ENCODE measurements around the gene CSMD2. TPM values are rescaled to one million over a fixed set of nuclear protein-coding genes. Genes with fewer than 3 reads are reported as not detected.

The CSMD2 gene
- total RNA-seq, 1 donor from 2014 or later: not detected

DNA sequence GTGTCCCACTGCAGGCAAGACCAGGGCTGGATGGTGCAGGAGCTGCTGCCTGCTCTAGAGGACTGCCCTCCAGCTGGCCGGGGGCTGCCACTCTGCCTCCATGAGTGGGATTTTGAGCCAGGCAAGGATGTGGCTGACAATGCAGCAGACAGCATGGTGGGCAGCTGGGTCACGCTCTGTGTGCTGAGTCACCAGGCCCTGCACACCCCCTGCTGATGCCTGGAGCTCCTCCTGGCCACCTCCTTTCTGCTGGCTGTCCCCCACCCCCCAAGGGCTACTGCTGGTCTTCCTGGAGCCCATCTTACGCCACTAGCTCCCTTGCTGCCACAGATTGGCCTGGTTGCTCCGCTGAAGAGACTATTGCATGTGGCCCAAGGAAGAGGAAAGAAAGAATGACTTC lies 696.5 kb downstream of the CSMD2 start:
- intact Hi-C loops (cut with micrococcal nuclease): no loop called here
- peaks cover 22% of the 10 kb centered on the region for H3K4me1 Mint-ChIP-seq
- H3K27ac Mint-ChIP-seq: no peak overlapping the region
- no peaks in the 10 kb centered on the region for H3K36me3 Mint-ChIP-seq (ENCODE audit: low read depth)
- H3K4me3 Mint-ChIP-seq: no peak overlapping the region
- peaks cover 4% of the 10 kb centered on the region for H3K27me3 Mint-ChIP-seq
- no peak for DNase-seq
- no peaks in the 10 kb centered on the region for H3K9me3 Mint-ChIP-seq

DNA sequence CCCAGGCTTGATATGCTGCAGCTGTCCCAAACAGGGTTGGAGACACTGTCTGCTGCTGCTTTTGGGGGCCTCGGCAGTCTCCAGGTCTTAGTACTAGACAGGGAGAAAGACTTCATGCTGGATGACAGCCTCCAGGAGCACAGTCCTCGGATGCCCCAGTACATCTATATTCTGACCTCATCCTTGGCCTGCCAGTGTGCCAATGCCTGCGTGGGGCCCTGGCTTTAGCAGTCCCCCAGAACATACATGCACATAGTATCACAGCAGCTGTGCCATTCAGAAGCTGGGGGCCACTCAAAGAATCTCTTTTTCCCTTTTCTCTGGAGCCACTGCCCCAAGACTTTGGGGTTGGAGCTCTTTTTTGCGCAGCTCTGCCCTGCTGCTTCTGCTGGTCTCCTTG lies 697.0 kb downstream of the CSMD2 start:
- peaks cover 4% of the 10 kb centered on the region for H3K27me3 Mint-ChIP-seq
- no peak overlapping the region for H3K27ac Mint-ChIP-seq
- no peak overlapping the region for H3K4me3 Mint-ChIP-seq
- intact Hi-C loops (cut with micrococcal nuclease): no loop called here
- no peaks in the 10 kb centered on the region for H3K36me3 Mint-ChIP-seq (ENCODE audit: low read depth)
- no peak for DNase-seq
- peaks cover 20% of the 10 kb centered on the region for H3K4me1 Mint-ChIP-seq
- H3K9me3 Mint-ChIP-seq: no peaks in the 10 kb centered on the region

DNA sequence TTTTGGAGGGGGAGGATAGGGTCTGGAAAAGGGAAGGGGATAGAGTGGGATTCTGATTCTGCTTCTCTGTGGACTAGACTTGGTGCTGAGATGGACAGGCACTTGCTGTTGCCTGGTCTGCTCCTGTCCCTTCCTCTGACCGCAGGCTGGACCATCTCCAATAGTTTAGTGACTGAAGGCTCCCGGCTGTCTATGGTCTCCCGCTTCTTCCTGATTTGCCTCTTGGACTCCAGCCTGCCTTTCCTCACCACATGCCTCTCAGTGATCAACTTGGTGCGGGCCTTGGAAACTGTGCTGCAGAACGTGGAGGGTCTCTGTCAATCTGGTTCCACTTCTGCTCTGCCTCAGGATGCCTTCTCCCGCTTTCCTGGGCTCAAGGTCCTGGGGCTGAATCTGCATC lies 698.9 kb downstream of the CSMD2 start:
- Mint-ChIP-seq H3K4me3 (no peak overlapping the region), H3K4me1 (peaks cover 7% of the 10 kb centered on the region), H3K36me3 (ENCODE audit: low read depth) (no peaks in the 10 kb centered on the region), H3K9me3 (no peaks in the 10 kb centered on the region), H3K27ac (no peak overlapping the region), H3K27me3 (peaks cover 7% of the 10 kb centered on the region)
- DNase-seq: no peak
- intact Hi-C loops (cut with micrococcal nuclease): no loop called here

DNA sequence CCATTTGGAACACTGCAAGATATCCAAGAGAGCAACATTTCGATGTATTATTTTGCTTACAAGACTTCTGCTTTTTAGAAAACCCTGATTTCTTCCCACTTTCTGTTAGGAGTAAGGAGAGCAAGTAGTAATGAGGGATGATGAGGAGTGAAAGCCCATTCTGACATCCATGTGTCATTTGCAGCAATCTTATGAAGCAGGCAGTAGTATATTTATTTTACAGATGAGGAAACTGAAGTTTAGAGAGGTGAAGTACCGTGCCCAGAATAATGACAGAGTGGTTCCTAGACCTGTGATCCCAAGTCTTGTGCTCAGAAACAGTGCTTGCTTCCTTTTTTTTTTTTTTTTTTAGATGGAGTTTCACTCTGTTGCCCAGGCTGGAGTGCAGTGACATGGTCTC lies 699.7 kb downstream of the CSMD2 start:
- H3K27me3 Mint-ChIP-seq: peaks cover 8% of the 10 kb centered on the region
- intact Hi-C loops (cut with micrococcal nuclease): no loop called here
- no peak overlapping the region for H3K4me3 Mint-ChIP-seq
- no peak for DNase-seq
- H3K9me3 Mint-ChIP-seq: no peaks in the 10 kb centered on the region
- no peak overlapping the region for H3K27ac Mint-ChIP-seq
- H3K4me1 Mint-ChIP-seq: peaks cover 2% of the 10 kb centered on the region
- H3K36me3 Mint-ChIP-seq (ENCODE audit: low read depth): no peaks in the 10 kb centered on the region

DNA sequence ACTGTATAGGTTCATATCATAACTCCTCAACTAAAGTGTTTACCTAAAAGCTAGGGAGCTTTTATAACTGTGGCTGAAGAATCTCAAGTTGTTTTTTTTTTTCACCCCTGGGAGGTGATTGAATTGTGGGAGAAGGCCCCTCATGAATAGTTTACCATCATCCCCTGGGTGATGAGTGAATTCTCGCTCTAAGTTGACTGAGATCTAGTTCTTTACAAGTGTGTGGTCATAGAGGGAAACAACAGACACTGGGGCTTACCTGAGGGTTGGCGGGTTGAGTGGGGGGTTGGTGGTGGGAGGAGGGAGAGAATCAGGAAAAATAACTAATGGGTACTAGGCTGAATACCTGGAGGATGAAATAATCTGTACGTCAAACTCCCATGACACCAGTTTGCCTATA lies 700.5 kb downstream of the CSMD2 start:
- intact Hi-C loops (cut with micrococcal nuclease): no loop called here
- Mint-ChIP-seq H3K4me1 (peaks cover under 1% of the 10 kb centered on the region), H3K27me3 (peaks cover 10% of the 10 kb centered on the region)

More for the DNA sequence above, 700.5 kb downstream of the CSMD2 start:
- Mint-ChIP-seq H3K27ac (no peak overlapping the region), H3K9me3 (no peaks in the 10 kb centered on the region), H3K36me3 (ENCODE audit: low read depth) (no peaks in the 10 kb centered on the region), H3K4me3 (no peak overlapping the region)
- DNase-seq: no peak

Other genes starting within 250 kb of the CSMD2 start
- gene C1orf94, start 11.7 kb upstream of the CSMD2 start, total RNA-seq: not detected in 2 replicates